Stimulated activated CD8-positive, alpha-beta memory T cell treated with anti-CD3 and anti-CD28 coated beads, Interleukin-12 subunit alpha, Interleukin-12 subunit beta, amount 100 ng/mL, for 24 hours (primary cell): ENCODE measurements around the gene ACSF2.

Experiments used
- DNase-seq: peaks from one replicate; pipeline ENCODE4 v3.0.0-alpha.2; 2020; ENCODE audit errors: extremely low read depth

ACSF2 gene

GRCh38 chr17:50499721-50500120, 73.7 kb downstream of the ACSF2 start:
- no peak for DNase-seq

DNA sequence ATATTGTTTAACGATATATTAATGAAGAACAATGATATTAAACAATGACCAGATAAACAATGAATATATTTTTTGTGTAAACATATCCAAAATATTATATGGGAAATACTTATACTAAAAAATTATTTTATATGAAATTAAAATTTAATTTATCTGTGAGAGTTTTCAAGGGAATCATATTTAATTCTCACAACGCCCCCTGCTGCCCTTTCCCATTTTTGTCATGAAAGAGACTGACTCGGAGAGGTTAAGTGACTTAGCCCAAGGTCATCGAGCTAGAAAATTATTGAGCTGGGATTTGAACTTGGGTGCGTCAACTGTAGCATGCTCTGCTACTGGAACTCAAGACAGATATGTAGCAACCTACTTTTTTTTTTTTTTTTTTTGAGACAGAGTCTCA, 75.0 kb downstream of the ACSF2 start:
- no peak for DNase-seq

DNA sequence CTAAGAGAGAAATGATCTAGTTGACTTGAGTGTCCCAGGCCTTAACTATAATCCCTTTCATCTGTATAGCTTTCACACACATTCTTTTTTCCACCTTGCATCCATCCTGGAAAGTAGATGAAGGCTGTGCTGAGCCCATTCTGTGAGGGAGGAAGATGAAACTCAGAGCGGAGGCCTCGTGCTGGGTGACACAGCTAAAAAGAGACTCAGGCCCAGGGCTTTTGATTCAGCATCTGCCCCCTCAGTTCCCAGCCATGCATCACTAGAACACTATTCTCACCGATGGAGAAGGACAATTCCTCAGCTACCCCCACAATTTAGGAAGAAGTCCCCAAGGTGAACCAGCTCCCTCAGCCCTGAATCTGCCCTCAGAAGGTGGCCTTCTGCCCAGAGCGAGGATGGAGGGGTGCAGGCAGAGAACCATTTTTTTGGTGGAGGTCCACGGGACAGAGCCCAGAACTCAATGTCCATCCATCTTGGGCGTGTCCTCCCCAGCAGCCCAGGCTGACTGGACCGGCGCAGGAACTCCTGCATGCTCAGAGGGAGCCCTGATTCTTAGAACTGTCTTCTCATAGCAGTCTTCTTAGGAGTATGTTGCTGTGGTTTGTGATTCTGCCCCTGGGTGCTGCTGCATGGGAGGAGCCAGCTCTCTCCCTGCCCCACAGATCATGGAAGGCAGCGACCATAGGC, 76.4 kb downstream of the ACSF2 start:
- no peak for DNase-seq

- DNase-seq = no peak
These were observed 79.6 kb downstream of the ACSF2 start for GRCh38 chr17:50505591-50506130.

DNA sequence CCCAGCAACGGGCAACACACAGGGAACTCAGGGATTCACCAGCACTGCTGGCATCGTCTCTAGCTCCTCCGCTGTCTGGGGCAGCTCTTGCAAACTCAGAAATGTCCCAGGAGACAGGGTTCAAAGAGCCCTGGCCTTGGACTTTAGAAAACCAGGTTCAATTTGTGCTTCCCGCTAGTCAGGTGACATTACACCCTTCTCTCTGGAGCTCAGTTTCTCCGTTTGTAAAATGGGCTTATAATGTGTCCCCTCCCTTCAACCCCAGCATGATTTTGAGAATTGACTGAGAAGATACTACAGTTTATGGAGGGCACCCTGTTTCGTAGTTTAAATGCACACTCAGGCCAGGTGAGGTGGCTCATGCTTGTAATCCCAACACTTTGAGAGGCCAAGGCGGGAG, 80.3 kb downstream of the ACSF2 start:
- DNase-seq = no peak

DNA sequence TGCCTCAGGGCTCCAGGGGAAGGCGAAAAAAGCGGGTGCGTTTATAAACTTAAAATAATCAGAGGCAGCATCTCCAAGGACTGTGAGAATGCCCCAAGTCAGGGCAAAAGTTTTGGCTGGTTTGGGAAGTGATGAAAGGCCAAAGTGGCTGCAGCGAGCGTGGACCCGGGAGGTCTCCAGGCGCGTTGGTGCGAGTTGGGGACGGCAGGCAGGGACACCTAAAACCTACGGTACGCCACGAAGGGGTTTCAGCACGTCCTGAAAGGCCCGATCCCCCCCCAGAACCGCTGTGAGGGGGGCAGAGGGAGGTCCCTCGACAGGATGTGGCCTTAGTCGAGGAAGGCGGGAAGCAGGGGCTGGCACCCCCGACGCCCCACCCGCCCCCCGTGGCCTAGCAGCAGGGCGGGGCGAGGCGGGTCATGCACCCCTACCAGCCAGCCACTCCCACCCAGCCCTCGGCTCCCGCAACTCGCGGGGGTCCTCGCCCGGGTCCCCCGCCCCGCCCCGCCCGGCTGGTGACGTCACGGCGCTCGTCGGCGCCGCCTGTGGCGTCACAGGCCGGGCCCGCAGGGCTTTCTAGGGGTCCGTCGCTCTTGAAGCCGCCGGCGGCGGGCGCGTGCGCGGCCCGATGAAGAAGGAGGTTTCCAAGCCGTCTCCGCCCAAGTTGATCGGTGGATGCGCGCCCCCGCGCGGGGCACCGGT, 82.0 kb downstream of the ACSF2 start, which contains the start of gene MYCBPAP:
TSS of gene MYCBPAP (plus strand) at position 569 of the 702 bp plus-strand sequence. CDS start 236 bp downstream, outside the sequence.
- DNase-seq = peak; percentile 55

GRCh38 chr17:50508573-50509460, 82.8 kb downstream of the ACSF2 start:
- no peak for DNase-seq

DNA sequence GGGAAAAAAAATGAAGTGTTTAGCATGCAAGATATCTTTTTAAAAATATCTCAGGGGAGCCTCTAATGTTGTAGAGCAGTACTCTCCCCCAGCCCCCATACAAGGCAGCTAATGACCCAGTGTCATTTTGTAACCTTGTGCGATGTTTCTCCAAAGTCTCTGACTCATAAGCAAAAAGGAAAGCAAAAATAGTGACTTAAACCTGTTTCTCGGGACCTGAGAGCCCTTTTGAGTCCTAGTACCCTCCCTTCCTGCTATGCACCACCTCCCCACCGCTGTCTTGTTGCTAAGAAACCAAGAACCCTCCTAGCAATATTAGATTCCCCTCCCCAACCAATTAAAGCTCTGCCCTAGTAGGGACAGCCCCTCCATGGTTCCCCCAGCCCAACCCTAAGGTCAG, 85.0 kb downstream of the ACSF2 start:
- DNase-seq = no peak

GRCh38 chr17:50513495-50513894, 87.5 kb downstream of the ACSF2 start:
- no peak for DNase-seq

- DNase-seq = no peak
These were observed 88.4 kb downstream of the ACSF2 start for GRCh38 chr17:50514388-50514787.

GRCh38 chr17:50514936-50515702, 89.1 kb downstream of the ACSF2 start:
- DNase-seq = no peak

- no peak for DNase-seq
These were observed 91.0 kb downstream of the ACSF2 start for GRCh38 chr17:50517011-50517410.

- DNase-seq = no peak
These were observed 91.7 kb downstream of the ACSF2 start for GRCh38 chr17:50517504-50518383.

DNA sequence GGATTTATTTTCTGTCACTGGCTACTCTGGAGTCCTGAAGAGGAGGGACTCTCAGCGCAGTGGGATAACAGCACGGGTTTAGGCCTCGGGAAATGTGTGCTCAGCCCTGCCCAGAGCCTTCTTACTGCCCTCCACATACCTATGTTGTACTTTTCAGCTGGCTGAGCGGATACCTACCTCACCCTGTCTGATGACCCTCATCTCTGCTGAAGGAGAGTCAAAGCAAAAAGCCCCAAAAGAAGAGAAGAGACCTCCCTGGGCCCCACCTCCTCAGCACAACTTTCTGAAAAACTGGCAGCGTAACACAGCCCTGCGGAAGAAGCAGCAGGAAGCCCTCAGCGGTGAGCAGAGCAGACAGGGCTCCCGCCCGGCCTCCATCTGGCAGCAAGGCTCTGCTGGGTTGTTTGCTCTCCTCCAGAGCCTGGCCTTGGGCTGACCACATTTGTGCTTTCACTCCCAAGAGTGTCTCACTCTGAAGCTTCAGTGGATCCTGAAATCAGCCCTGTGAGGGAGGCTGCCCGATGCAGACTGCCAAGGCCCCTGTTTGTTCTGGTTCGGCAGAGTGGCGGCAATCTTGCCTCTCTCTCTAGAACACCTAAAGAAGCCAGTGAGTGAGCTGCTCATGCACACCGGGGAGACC, 92.5 kb downstream of the ACSF2 start:
- DNase-seq = no peak

- DNase-seq = no peak
These were observed 93.3 kb downstream of the ACSF2 start for GRCh38 chr17:50519141-50519834.

DNA sequence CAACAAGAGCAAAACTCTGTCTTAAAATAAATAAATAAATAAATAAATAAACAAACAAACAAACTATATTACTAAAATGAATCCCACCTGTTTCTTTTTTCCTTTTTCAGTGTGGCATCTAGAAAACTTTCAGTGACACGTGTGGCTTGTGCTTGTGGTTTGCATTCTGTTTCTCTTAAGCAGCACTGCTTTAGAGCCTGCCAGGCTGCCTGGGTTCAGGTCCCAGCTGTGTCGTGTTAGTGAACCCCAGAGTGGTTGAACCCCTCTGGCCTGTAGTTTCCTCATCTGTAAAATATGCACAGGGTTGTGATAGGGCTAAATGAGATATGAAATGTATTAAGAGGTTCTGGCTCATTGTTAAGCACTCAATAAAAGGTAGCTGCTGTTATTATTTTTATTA, 94.5 kb downstream of the ACSF2 start:
- no peak for DNase-seq

DNA sequence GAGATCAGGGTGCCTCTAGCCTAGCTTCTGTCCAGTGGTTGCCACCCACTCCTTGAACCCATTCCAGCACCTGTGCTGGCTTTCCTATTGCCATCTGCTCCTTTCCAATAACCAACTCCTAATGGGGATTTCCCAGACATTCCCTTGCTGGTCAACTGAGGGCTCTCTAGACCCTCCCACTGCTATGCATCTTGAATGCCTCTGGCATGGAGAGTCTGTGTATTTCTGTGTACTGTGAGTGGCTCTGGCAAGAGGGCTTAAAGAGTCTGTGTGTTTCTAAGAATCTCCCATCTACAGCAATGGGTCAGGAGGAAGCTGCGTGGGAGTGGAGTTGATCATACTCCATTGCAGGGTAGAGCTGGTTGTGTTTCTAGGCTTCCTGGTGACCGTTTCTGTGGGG, 95.5 kb downstream of the ACSF2 start:
- DNase-seq = no peak

DNA sequence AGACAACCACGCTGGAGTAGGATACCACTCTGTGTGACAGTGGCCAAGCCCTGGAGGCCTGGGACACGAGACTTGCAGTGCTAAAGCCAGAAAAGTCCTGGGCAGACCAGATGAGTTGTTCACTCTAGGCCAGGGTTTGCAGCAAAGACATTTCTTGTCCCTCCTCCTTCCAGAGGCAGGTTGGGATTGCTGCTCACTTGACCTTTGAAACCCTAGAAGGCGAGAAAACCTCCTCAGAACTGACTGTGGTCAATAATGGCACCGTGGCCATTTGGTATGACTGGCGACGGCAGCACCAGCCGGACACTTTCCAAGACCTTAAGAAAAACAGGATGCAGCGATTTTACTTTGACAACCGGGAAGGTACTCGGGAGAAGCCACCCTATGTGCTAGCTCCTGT, 96.7 kb downstream of the ACSF2 start:
- no peak for DNase-seq

GRCh38 chr17:50523208-50523607, 97.2 kb downstream of the ACSF2 start:
- no peak for DNase-seq
